Trophoblast cell (in vitro differentiated cells and primary cell): ENCODE measurements around the gene DLG2.

Experiments used
- DNase-seq, 2 donors: peaks; one replicate each; pipeline ENCODE4 v3.0.0-alpha.2; 2016
- H2AFZ ChIP-seq: 2 replicates; pipeline ENCODE4 v1.6.1; 2013; ENCODE audit warnings: low read length, moderate library complexity, mild to moderate bottlenecking; ENCODE audit not compliant: insufficient read depth, poor library complexity
- H2AK5ac ChIP-seq: 2 replicates; pipeline ENCODE4 v1.6.1; 2013; ENCODE audit warnings: mild to moderate bottlenecking, low read length
- H2BK120ac ChIP-seq: 2 replicates; pipeline ENCODE4 v1.6.1; 2013; ENCODE audit warnings: low read length, mild to moderate bottlenecking, moderate library complexity; ENCODE audit not compliant: insufficient read depth, poor library complexity
- H2BK12ac ChIP-seq: 2 replicates; pipeline ENCODE4 v1.6.1; 2013; ENCODE audit warnings: mild to moderate bottlenecking, low read length, moderate library complexity
- H2BK5ac ChIP-seq: 2 replicates; pipeline ENCODE4 v1.6.1; 2013; ENCODE audit warnings: low read length, low read depth, moderate library complexity, mild to moderate bottlenecking; ENCODE audit not compliant: poor library complexity
- H3K14ac ChIP-seq: 2 replicates; pipeline ENCODE4 v1.6.1; 2013; ENCODE audit warnings: mild to moderate bottlenecking, low read length
- H3K18ac ChIP-seq: 2 replicates; pipeline ENCODE4 v1.6.1; 2013; ENCODE audit warnings: mild to moderate bottlenecking, low read length
- H3K23ac ChIP-seq: 2 replicates; pipeline ENCODE4 v1.6.1; 2013; ENCODE audit warnings: low read length
- H3K27ac ChIP-seq: 2 replicates; pipeline ENCODE4 v1.5.1; 2013; ENCODE audit warnings: low read depth, mild to moderate bottlenecking, inconsistent platforms, low read length, moderate library complexity
- H3K27me3 ChIP-seq: 2 replicates; pipeline ENCODE4 v1.6.1; 2013; ENCODE audit warnings: inconsistent platforms, mild to moderate bottlenecking, low read length, moderate library complexity; ENCODE audit not compliant: insufficient read depth
- H3K36me3 ChIP-seq, 2 experiments: 1 replicate in 1 of 2; 2 replicates in 1 of 2; pipeline ENCODE4 v1.6.1; 2013; ENCODE audit warnings: low read length in 2 of 2, mild to moderate bottlenecking in 2 of 2, moderate library complexity in 1 of 2; ENCODE audit not compliant: insufficient read depth in 2 of 2, control insufficient read depth in 1 of 2
- H3K4ac ChIP-seq: 2 replicates; pipeline ENCODE4 v1.6.1; 2013; ENCODE audit warnings: low read depth, mild to moderate bottlenecking, low read length, moderate library complexity
- H3K4me1 ChIP-seq, 2 experiments: 1 replicate in 1 of 2; 2 replicates in 1 of 2; pipeline ENCODE4 v1.6.1; 2013; ENCODE audit warnings: low read length in 2 of 2, mild to moderate bottlenecking in 2 of 2, moderate library complexity in 1 of 2; ENCODE audit not compliant: insufficient read depth in 2 of 2, control insufficient read depth in 1 of 2
- H3K4me2 ChIP-seq: 2 replicates; pipeline ENCODE4 v1.6.1; 2013; ENCODE audit warnings: inconsistent platforms, mild to moderate bottlenecking, low read length, moderate library complexity
- H3K4me3 ChIP-seq: 2 replicates; pipeline ENCODE4 v1.5.1; 2013; ENCODE audit warnings: mild to moderate bottlenecking, low read depth, low read length, inconsistent platforms
- H3K79me1 ChIP-seq: one replicate; pipeline ENCODE4 v1.6.1; 2013; ENCODE audit warnings: low read length
- H3K79me2 ChIP-seq: 2 replicates; pipeline ENCODE4 v1.6.1; 2013; ENCODE audit warnings: low read length, mild to moderate bottlenecking; ENCODE audit not compliant: control insufficient read depth, insufficient read depth, poor library complexity
- H3K9ac ChIP-seq: 2 replicates; pipeline ENCODE4 v1.6.1; 2013; ENCODE audit warnings: mild to moderate bottlenecking, low read length
- H3K9me3 ChIP-seq: 2 replicates; pipeline ENCODE4 v1.6.1; 2013; ENCODE audit warnings: low read depth, mild to moderate bottlenecking, control low read depth, inconsistent platforms, low read length; ENCODE audit not compliant: insufficient read depth
- H4K12ac ChIP-seq: 2 replicates; pipeline ENCODE4 v1.6.1; 2013; ENCODE audit warnings: low read depth, mild to moderate bottlenecking, low read length, moderate library complexity
- H4K8ac ChIP-seq: 2 replicates; pipeline ENCODE4 v1.6.1; 2013; ENCODE audit warnings: low read depth, mild to moderate bottlenecking, low read length, moderate library complexity
- H4K91ac ChIP-seq: one replicate; pipeline ENCODE4 v1.6.1; 2013; ENCODE audit warnings: low read depth, mild to moderate bottlenecking, low read length, moderate library complexity
- WGBS: extraction: QIAGEN DNeasy Blood & Tissue Kit; methylation state at CpG from one replicate; pipeline ENCODE4 v1.1.7; 2013; ENCODE audit warnings: missing lambda C conversion rate; ENCODE audit not compliant: insufficient read length, insufficient coverage; ENCODE audit errors: extremely low coverage; 5-methylcytosine and 5-hydroxymethylcytosine counted together

Gene DLG2

DNA sequence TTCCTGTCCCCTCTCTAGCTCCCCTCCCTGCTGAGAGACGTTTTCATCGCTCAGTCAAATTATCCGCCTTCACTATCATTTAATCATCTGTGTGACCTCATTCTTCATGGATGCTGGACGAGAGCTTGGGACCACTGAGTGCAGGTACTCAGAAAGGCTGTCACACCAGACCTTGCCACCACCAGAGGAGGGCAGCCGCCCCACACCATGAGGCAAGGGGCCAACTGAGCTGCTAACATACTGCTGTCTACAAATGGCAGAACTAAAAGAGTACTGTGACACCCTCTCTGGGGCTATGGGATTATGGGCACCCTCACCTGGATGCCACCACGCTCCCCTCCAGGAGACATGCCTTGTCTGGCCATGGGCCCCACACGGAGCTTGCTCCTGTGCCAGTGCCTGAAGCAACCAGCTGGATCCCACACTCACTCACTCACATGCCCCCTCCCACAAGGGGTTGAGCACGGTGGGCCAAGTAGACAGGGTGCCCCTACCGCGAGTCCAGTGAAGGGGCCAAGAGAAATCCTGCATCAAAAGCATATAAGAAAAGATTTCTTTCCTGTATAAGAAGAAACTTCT is 1670.9 kb downstream of the DLG2 start:
- Histone ChIP-seq H3K9me3 (peaks cover 2% of the 10 kb centered on the region), H3K14ac (no peak overlapping the region), H3K79me2 (no peaks in the 10 kb centered on the region), H3K27me3 (no peaks in the 10 kb centered on the region), H3K18ac (no peak overlapping the region), H3K36me3 (no peaks in the 10 kb centered on the region), H3K4me1 (no peaks in the 10 kb centered on the region), H2BK120ac (no peak overlapping the region), H3K4me3 (peak overlapping the region; percentile 57), H3K4ac (no peak overlapping the region), H4K12ac (no peak overlapping the region), H2BK5ac (no peak overlapping the region), H2AFZ (no peak overlapping the region), H3K79me1 (no peaks in the 10 kb centered on the region), H2AK5ac (no peak overlapping the region), H2BK12ac (no peak overlapping the region), H4K8ac (no peak overlapping the region), H4K91ac (no peak overlapping the region), H3K9ac (no peak overlapping the region), H3K4me2 (no peak overlapping the region), H3K23ac (no peak overlapping the region), H3K27ac (no peak overlapping the region)
- DNase-seq, result peak in 1 of 2 donors; percentile 0
- no CpG with 5 or more reads among the region's 10 CpGs for WGBS

DNA sequence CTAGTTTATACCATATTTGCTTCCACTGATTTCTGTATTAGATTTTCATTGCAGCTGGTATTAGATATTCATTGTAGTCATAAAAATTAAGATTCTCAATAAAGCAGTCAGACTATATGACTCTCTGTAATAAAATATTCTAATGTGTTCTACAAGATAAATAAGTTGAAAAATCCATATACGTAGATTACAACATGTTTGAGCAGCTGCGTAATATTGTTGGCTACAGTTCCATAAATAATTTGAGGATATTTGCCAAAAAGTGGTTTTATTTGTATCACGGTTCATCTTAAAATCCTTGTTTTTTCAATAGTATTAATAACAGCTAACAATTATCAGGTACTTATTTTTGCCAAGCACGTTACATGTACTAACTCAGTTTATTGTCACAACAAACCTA is 1672.4 kb downstream of the DLG2 start:
- H2AK5ac ChIP-seq, result no peak overlapping the region
- no peak for DNase-seq
- no peak overlapping the region for H3K4me3 ChIP-seq
- no peak overlapping the region for H2AFZ ChIP-seq
- H2BK5ac ChIP-seq, result no peak overlapping the region
- H2BK120ac ChIP-seq, result no peak overlapping the region
- H3K79me1 ChIP-seq, result no peaks in the 10 kb centered on the region
- H3K27ac ChIP-seq, result no peak overlapping the region
- no peak overlapping the region for H3K14ac ChIP-seq
- H3K9me3 ChIP-seq, result peaks cover 2% of the 10 kb centered on the region
- no CpG with 5 or more reads among the region's 4 CpGs for WGBS
- H3K4me1 ChIP-seq, result no peaks in the 10 kb centered on the region
- no peak overlapping the region for H2BK12ac ChIP-seq
- H3K9ac ChIP-seq, result no peak overlapping the region
- no peak overlapping the region for H3K4ac ChIP-seq
- no peaks in the 10 kb centered on the region for H3K27me3 ChIP-seq
- no peak overlapping the region for H3K18ac ChIP-seq
- H4K12ac ChIP-seq, result no peak overlapping the region
- no peak overlapping the region for H4K91ac ChIP-seq
- H3K79me2 ChIP-seq, result no peaks in the 10 kb centered on the region
- H4K8ac ChIP-seq, result no peak overlapping the region
- no peak overlapping the region for H3K23ac ChIP-seq
- H3K4me2 ChIP-seq, result no peak overlapping the region
- no peaks in the 10 kb centered on the region for H3K36me3 ChIP-seq

GRCh38 chr11:83951521-83951920 is 1675.6 kb downstream of the DLG2 start:
- no peaks in the 10 kb centered on the region for H3K79me1 ChIP-seq
- WGBS, result no CpG with 5 or more reads among the region's 1 CpG
- no peak overlapping the region for H2AFZ ChIP-seq
- H4K12ac ChIP-seq, result no peak overlapping the region
- no peak overlapping the region for H2AK5ac ChIP-seq
- H2BK5ac ChIP-seq, result no peak overlapping the region
- H3K18ac ChIP-seq, result no peak overlapping the region
- H2BK120ac ChIP-seq, result no peak overlapping the region
- no peak overlapping the region for H4K91ac ChIP-seq
- H3K27me3 ChIP-seq, result no peaks in the 10 kb centered on the region
- no peak overlapping the region for H2BK12ac ChIP-seq
- DNase-seq, result no peak
- no peak overlapping the region for H3K27ac ChIP-seq
- H3K4me3 ChIP-seq, result no peak overlapping the region
- H3K9me3 ChIP-seq, result peaks cover 2% of the 10 kb centered on the region
- H4K8ac ChIP-seq, result no peak overlapping the region
- H3K4ac ChIP-seq, result no peak overlapping the region
- H3K14ac ChIP-seq, result no peak overlapping the region
- H3K36me3 ChIP-seq, result no peaks in the 10 kb centered on the region
- no peaks in the 10 kb centered on the region for H3K79me2 ChIP-seq
- H3K9ac ChIP-seq, result no peak overlapping the region
- no peak overlapping the region for H3K23ac ChIP-seq
- H3K4me1 ChIP-seq, result no peaks in the 10 kb centered on the region
- no peak overlapping the region for H3K4me2 ChIP-seq

DNA sequence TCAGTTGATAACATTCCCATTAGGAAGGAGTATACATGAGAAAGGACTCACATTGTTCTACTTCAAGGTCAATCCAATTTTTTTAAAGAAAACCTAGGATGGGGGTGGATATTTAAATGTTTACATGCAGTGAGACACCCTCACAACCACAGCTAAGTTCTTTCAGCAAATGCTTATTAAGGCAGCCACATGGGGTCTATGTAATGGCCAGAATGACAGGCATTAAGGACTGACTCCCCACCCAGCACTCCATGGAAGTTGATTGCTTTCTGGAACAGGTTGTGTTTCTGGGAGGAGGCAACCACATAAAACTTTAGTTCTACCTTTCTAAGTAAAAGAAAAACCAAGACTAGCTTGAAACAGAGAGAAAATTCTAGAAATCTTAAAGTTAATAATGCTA is 1678.9 kb downstream of the DLG2 start:
- no peak for DNase-seq
- no peak overlapping the region for H3K14ac ChIP-seq
- H3K27ac ChIP-seq, result no peak overlapping the region
- H2AFZ ChIP-seq, result no peak overlapping the region
- H3K79me1 ChIP-seq, result no peaks in the 10 kb centered on the region
- no peaks in the 10 kb centered on the region for H3K36me3 ChIP-seq
- H2BK12ac ChIP-seq, result no peak overlapping the region
- H3K23ac ChIP-seq, result no peak overlapping the region
- no peaks in the 10 kb centered on the region for H3K79me2 ChIP-seq
- no peak overlapping the region for H3K9ac ChIP-seq
- no peak overlapping the region for H4K8ac ChIP-seq
- no peaks in the 10 kb centered on the region for H3K27me3 ChIP-seq
- H2BK120ac ChIP-seq, result no peak overlapping the region
- H4K12ac ChIP-seq, result no peak overlapping the region
- no peak overlapping the region for H3K4me3 ChIP-seq
- H2AK5ac ChIP-seq, result no peak overlapping the region
- no peak overlapping the region for H3K18ac ChIP-seq
- H4K91ac ChIP-seq, result no peak overlapping the region
- H3K4me2 ChIP-seq, result no peak overlapping the region
- no peaks in the 10 kb centered on the region for H3K4me1 ChIP-seq
- no peak overlapping the region for H3K4ac ChIP-seq
- H3K9me3 ChIP-seq, result no peaks in the 10 kb centered on the region
- H2BK5ac ChIP-seq, result no peak overlapping the region
